MM.1S (cell line): Measurements from ENCODE around the gene EIF5AL1.

Source experiments
- DNase-seq: peaks from one replicate; pipeline ENCODE4 v3.0.0-alpha.2; 2015
- H2AFZ ChIP-seq: fragments of 300-600 bp; sonication (generic); 2 replicates; pipeline ENCODE4 v1.6.0; 2016; ENCODE audit warnings: antibody characterized with exemption, low read length
- H3F3A ChIP-seq: fragments of 300-600 bp; sonication (generic); 2 replicates; pipeline ENCODE4 v1.6.1; 2016; ENCODE audit warnings: mild to moderate bottlenecking, antibody characterized with exemption, low read length, moderate library complexity, mixed read lengths; ENCODE audit not compliant: insufficient read depth
- H3K27ac ChIP-seq: fragments of 300-600 bp; sonication (generic); 2 replicates; pipeline ENCODE4 v1.5.1; 2016; ENCODE audit warnings: mild to moderate bottlenecking, low read length
- H3K27me3 ChIP-seq: fragments of 300-600 bp; sonication (generic); replicated peaks from 2 replicates; pipeline ENCODE4 v1.6.0; 2016; ENCODE audit warnings: low read length; ENCODE audit not compliant: insufficient read depth
- H3K36me3 ChIP-seq: fragments of 300-600 bp; sonication (generic); replicated peaks from 2 replicates; pipeline ENCODE4 v1.6.1; 2016; ENCODE audit warnings: mild to moderate bottlenecking, low read length, mixed read lengths; ENCODE audit not compliant: insufficient read depth
- H3K4me1 ChIP-seq: fragments of 300-600 bp; sonication (generic); 2 replicates; pipeline ENCODE4 v1.6.1; 2016; ENCODE audit warnings: low read length, mixed read lengths
- H3K4me2 ChIP-seq: fragments of 300-600 bp; sonication (generic); 2 replicates; pipeline ENCODE4 v1.6.0; 2016; ENCODE audit warnings: low read depth, low read length
- H3K4me3 ChIP-seq: fragments of 300-600 bp; sonication (generic); 2 replicates; pipeline ENCODE4 v1.5.1; 2016; ENCODE audit warnings: low read length, mixed read lengths
- H3K79me2 ChIP-seq: fragments of 300-600 bp; sonication (generic); 2 replicates; pipeline ENCODE4 v1.6.1; 2016; ENCODE audit warnings: mixed run types, low read length, mixed read lengths
- H3K9ac ChIP-seq: fragments of 300-600 bp; sonication (generic); 2 replicates; pipeline ENCODE4 v1.6.1; 2016; ENCODE audit warnings: low read length, mixed read lengths
- H3K9me2 ChIP-seq: fragments of 300-600 bp; sonication (generic); replicated peaks from 2 replicates; pipeline ENCODE4 v1.6.1; 2016; ENCODE audit warnings: mild to moderate bottlenecking, low read length, mixed read lengths; ENCODE audit not compliant: insufficient read depth
- H3K9me3 ChIP-seq: fragments of 300-600 bp; sonication (generic); replicated peaks from 2 replicates; pipeline ENCODE4 v1.6.1; 2016; ENCODE audit warnings: mild to moderate bottlenecking, low read length, mixed read lengths; ENCODE audit not compliant: insufficient read depth
- H4K20me1 ChIP-seq: fragments of 300-600 bp; sonication (generic); 2 replicates; pipeline ENCODE4 v1.6.1; 2016; ENCODE audit warnings: mild to moderate bottlenecking, low read length, moderate library complexity, mixed read lengths; ENCODE audit not compliant: insufficient read depth
- CTCF ChIP-seq: fragments of 300-600 bp; sonication (generic); IDR thresholded peaks from 2 replicates; pipeline ENCODE4 v1.5.1; 2016; ENCODE audit warnings: antibody characterized with exemption, low read length, mixed read lengths
- EZH2 ChIP-seq: fragments of 300-600 bp; sonication (generic); optimal IDR thresholded peaks from 2 replicates; pipeline ENCODE3; 2017; ENCODE audit warnings: low read depth, mild to moderate bottlenecking, antibody characterized with exemption, low read length, mixed read lengths
- EZH2phosphoT487 ChIP-seq: fragments of 300-600 bp; sonication (generic); IDR thresholded peaks from 2 replicates; pipeline ENCODE4 v1.6.1; 2018; ENCODE audit warnings: antibody characterized with exemption, low read length

The EIF5AL1 gene

DNA sequence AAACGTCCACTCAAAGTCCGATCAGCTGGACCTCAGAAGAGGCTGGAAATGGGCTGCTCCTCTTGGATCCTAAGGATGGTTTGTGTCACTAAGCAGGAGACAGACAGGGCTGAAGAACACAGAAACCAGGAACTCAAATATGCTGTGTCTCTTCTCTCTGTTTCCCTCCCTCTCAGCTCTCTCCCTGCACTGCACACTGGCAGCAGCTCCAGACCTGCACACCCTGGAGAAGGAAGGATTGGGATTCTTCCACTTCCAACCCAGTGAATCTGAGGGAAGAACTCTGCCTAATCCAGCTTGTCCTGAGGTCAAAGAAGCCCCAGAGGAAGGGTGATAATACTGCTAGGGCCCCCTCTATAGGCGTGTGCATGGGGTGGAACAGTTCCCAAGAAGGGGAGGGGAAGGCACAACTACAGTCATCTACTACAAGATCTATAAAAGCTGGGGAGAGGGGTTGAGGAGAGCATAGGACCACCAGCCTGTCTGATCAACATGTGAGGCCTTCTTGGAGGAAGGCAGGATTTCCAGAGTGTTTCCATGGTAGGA lies 44.2 kb upstream of the EIF5AL1 start:
- Histone ChIP-seq H3F3A (no peaks in the 10 kb centered on the region), H2AFZ (no peak overlapping the region), H3K9me2 (no peaks in the 10 kb centered on the region), H3K36me3 (no peaks in the 10 kb centered on the region), H3K4me2 (no peak overlapping the region), H3K27me3 (no peaks in the 10 kb centered on the region), H3K27ac (no peak overlapping the region), H3K4me3 (no peak overlapping the region), H3K79me2 (no peaks in the 10 kb centered on the region), H3K4me1 (no peaks in the 10 kb centered on the region), H4K20me1 (no peaks in the 10 kb centered on the region), H3K9ac (no peak overlapping the region), H3K9me3 (no peaks in the 10 kb centered on the region)
- no peak for DNase-seq
- TF ChIP-seq CTCF: no peak
- no peak for TF ChIP-seq EZH2
- no peak for TF ChIP-seq EZH2phosphoT487

DNA sequence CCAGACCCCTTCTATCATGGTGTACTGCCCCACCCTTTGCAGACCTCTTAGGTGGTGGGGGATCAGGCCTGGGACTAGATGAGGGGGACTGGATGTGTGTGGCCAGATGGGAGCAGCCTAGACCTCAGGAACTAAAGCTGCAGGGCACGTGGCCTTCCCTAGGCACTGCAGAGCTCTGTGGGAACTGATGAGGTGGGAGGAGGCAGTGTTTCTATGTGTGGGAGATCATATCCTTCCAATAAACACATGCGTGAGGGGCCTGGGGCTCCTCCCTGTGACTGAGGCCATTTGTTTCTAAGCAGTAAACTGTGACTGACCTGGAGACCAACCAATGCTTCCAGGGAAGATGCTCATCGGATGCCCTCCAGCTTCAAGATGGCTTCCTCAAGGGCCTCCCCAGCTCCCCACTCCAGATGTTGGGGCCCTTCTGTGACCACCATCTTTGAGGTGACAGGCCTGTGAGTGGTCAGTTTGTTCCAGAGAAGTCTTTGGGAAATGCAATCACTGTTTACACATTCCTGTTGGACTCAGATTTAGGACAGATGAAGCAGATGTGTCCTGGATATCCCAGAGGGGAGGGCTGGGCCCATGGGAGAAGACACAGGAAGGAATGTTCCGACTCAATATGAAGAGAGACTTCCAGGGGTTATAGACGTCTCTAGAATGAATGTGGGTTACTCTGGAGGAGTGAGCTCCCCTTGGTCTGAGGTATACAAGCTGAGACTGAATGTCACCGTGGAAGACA lies 43.3 kb upstream of the EIF5AL1 start:
- H3K36me3 ChIP-seq: no peaks in the 10 kb centered on the region
- H3F3A ChIP-seq: no peaks in the 10 kb centered on the region
- H3K4me3 ChIP-seq: no peak overlapping the region
- H2AFZ ChIP-seq: no peak overlapping the region
- H3K9me2 ChIP-seq: no peaks in the 10 kb centered on the region
- no peak for DNase-seq
- no peak overlapping the region for H3K27ac ChIP-seq
- H3K9ac ChIP-seq: no peak overlapping the region
- no peaks in the 10 kb centered on the region for H4K20me1 ChIP-seq
- no peaks in the 10 kb centered on the region for H3K79me2 ChIP-seq
- no peak for TF ChIP-seq EZH2
- no peak for TF ChIP-seq EZH2phosphoT487
- TF ChIP-seq CTCF: no peak
- H3K4me2 ChIP-seq: no peak overlapping the region
- no peaks in the 10 kb centered on the region for H3K27me3 ChIP-seq
- H3K4me1 ChIP-seq: no peaks in the 10 kb centered on the region
- H3K9me3 ChIP-seq: no peaks in the 10 kb centered on the region

DNA sequence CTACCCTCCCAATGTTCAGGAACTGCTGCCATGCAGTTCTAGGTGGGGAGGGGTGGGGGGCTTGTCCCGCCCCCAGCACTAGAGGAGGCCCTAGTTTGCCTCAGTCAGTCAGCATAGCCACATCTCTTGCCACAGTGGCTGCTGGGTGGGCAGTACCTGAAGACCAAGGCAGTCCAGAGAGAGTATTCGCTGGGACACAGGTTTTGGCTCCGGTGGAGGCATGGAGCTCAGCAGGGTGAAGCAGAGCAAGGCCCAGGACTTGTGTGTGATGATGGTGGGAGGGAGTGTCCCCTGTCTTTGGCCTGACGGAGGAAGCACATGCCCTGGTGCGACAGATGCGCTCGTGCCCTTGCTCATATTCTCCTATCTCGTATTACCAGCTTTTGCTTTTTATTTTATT lies 42.2 kb upstream of the EIF5AL1 start:
- Histone ChIP-seq H3K36me3 (no peaks in the 10 kb centered on the region), H3K79me2 (no peaks in the 10 kb centered on the region), H3K4me3 (no peak overlapping the region), H3K9me3 (no peaks in the 10 kb centered on the region), H3K9ac (no peak overlapping the region), H3K27me3 (no peaks in the 10 kb centered on the region), H2AFZ (no peak overlapping the region), H4K20me1 (no peaks in the 10 kb centered on the region), H3K4me1 (no peaks in the 10 kb centered on the region), H3K27ac (no peak overlapping the region), H3K4me2 (no peak overlapping the region), H3K9me2 (no peaks in the 10 kb centered on the region), H3F3A (no peaks in the 10 kb centered on the region)
- no peak for DNase-seq
- no peak for TF ChIP-seq EZH2
- no peak for TF ChIP-seq CTCF
- TF ChIP-seq EZH2phosphoT487: no peak
